HG03558 (cell line): ENCODE measurements around the gene CELSR2.

Experiments
- ATAC-seq: cut with Tn5 transposase; IDR thresholded peaks from one replicate; pipeline ENCODE4 v1.9.1; 2021; ENCODE audit warnings: moderate number of reproducible peaks; ENCODE audit not compliant: unreplicated experiment; ENCODE audit errors: extremely low read depth

CELSR2 gene

GRCh38 chr1:109251277-109252166, 2.2 kb downstream of the CELSR2 start:
- ATAC-seq, result no peak

GRCh38 chr1:109252167-109252892, 3.0 kb downstream of the CELSR2 start:
- no peak for ATAC-seq

- ATAC-seq, result no peak
Observed at GRCh38 chr1:109252893-109253802, 3.8 kb downstream of the CELSR2 start.

- ATAC-seq, result no peak
Observed at GRCh38 chr1:109253803-109254620, 4.7 kb downstream of the CELSR2 start.

GRCh38 chr1:109254621-109255096, 5.3 kb downstream of the CELSR2 start:
- ATAC-seq, result no peak

GRCh38 chr1:109255097-109255651, 5.8 kb downstream of the CELSR2 start:
- no peak for ATAC-seq

GRCh38 chr1:109255678-109256077, 6.3 kb downstream of the CELSR2 start:
- no peak for ATAC-seq

- no peak for ATAC-seq
Observed at GRCh38 chr1:109256085-109256484, 6.7 kb downstream of the CELSR2 start.

- no peak for ATAC-seq
Observed at GRCh38 chr1:109256971-109257681, 7.8 kb downstream of the CELSR2 start.

- no peak for ATAC-seq
Observed at GRCh38 chr1:109257682-109258421, 8.5 kb downstream of the CELSR2 start.

- ATAC-seq, result no peak
Observed at GRCh38 chr1:109258481-109259466, 9.4 kb downstream of the CELSR2 start.

- ATAC-seq, result no peak
Observed at GRCh38 chr1:109259674-109260557, 10.6 kb downstream of the CELSR2 start.

GRCh38 chr1:109261006-109261405, 11.7 kb downstream of the CELSR2 start:
- ATAC-seq, result no peak

- ATAC-seq, result no peak
Observed at GRCh38 chr1:109261578-109261977, 12.2 kb downstream of the CELSR2 start.

GRCh38 chr1:109262231-109263055, 13.1 kb downstream of the CELSR2 start:
- ATAC-seq, result no peak
